Erythroblast (primary cell): Measurements from ENCODE around the gene VIT.

Experiments used
- GATA1 ChIP-seq: IDR thresholded peaks from 2 replicates; pipeline ENCODE4 v1.6.1; 2011; ENCODE audit warnings: low read depth, mild to moderate bottlenecking, control low read depth, low read length, moderate library complexity
- POLR2A ChIP-seq: IDR thresholded peaks from 2 replicates; pipeline ENCODE4 v1.6.1; 2011; ENCODE audit warnings: mild to moderate bottlenecking, low read length

GRCh38 chr2:36707050-36707449, 10.5 kb downstream of the VIT start:
- TF ChIP-seq POLR2A, result no peak
- no peak for TF ChIP-seq GATA1
